HK-2 (cell line): ENCODE data around the gene GALNT17.

ENCODE experiments used
- DNase-seq: peaks from one replicate; pipeline ENCODE4 v3.0.0-alpha.2; 2018; ENCODE audit not compliant: unreplicated experiment

Gene GALNT17

GRCh38 chr7:71504697-71505441, 372.9 kb downstream of the GALNT17 start:
- no peak for DNase-seq

DNA sequence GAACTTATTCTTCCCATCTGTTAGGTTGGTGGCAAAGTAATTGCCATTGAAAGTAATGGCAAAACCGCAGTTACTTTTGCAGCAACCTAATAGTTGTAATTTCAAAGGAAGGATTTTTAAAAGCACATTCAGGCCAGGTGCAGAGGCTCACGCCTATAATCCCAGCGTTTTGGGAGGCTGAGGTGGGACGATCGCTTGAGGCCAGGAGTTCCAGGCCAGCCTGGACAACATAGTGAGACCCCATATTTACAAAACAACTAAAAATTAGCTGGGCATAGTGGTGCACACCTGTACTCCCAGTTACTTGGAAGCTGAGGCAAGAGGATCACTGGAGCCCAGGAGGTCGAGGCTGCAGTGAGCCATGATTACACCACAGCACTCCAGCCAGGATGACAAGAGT, 374.9 kb downstream of the GALNT17 start:
- DNase-seq = no peak

DNA sequence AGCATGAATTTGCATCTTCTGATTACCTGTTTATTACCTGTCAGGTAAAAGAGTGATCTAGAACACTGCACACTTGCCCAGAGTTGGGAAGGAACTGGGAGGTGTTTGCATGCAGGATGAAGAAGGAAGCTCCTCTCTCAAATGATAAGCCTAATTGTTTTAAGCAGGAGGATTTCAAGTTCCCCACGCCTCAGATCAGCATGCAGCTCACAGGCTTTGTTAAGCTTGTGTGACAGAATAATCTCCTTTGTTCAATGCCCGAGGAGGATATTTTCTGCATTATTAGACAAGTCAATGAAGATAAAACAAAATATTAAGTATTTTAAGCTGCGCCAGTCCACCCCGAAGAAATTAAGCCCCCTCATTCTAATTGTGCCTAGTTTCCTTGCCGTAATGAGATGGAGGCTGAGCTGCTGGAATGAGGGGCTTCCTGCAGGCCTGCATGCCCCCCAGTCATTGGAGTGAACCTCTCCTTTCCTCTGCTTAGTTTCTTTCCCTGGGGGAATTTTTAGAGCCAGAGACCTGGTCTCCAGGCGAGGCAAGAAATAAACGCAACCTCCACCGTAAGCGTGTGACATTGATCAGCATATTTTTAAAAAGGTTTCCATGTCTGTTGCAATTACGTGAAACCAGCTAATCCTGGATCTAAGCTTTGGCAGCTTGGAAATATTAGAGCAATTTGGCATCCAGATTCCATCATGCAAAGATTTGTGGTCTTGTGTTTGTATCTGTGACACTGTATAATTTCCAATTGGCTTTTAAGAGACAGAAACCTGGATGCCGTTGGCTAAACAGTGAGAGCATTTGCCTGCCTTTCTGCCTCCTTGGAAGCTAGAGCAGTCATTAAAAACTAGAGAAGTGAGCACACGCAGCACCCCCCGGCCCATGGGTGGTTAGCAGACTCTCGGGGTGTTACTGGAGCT, 376.0 kb downstream of the GALNT17 start:
- DNase-seq = no peak

DNA sequence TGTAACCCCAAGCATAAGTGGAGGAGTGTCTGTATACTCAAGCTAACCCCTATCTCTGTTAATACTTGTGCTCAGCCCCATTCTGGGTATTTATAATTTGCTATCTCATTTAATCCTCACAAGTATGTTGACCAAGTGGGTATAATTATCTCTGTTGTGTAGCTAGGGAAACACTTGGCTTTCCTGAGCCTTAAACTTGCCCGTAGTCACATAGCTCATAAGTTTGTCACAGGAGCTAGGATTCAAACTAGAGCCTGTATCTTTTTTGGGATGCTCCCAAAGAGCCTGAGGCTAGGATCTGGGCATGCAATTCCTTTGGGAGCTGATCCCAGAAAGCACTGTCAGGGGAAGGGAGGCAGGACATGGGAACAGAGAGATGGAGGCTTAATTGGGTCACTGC, 377.4 kb downstream of the GALNT17 start:
- DNase-seq = no peak

- DNase-seq = no peak
These were observed 379.4 kb downstream of the GALNT17 start for GRCh38 chr7:71511361-71511807.

DNA sequence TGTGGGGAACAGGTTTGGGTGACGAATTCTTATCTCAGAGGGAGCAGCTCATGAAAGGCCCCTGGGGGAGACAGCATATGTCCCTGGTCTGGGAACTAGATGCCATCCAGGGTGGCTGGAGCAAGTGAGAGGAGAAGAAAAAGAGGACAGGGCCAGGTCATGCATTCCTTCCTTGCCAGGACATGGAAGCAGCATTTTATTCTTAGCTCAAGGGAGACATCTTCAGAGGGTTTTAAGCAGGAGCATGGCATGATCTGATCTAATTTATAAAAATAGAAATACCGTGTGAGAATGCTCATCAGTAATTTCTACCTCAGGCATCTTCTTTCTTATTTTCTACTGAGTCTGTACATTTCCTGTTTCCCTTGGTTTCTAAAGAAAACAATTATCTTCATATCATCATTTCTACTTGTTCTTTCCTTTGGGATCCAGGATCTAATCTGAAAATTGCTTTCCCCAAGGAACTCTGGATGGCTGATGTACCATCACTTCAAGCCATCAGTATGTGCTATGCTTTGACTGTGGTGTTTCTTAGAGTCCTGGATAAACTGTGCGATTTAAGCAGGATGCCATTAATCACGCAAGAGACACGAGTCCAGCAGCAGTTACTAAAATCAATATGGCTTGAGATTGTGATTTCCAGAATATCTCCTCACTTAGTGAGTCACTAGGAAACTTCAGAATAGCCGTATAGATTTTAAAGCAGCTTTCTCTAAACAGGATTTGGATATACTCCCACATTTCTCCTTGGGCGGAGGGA, 386.2 kb downstream of the GALNT17 start:
- no peak for DNase-seq

- no peak for DNase-seq
These were observed 386.9 kb downstream of the GALNT17 start for GRCh38 chr7:71518880-71519279.

DNA sequence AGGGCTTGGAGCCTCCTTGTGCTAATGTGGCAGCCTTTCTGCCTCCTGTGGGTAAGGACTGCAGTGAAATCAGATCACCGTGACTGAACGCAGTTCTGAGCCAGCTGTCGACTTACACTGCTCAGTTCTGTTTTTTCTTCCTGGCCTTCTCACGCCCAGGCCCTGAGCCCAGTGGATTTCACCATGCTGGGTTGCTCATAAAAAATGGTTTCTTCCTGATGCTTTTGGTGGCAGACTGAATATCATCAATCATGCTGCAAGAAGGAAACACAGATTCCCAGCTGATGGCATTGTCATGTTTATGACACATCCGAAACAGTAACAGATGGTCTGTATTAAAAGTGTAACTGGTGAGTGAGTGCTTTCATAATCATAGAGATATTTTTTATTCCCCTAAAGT, 389.6 kb downstream of the GALNT17 start:
- DNase-seq = no peak

DNA sequence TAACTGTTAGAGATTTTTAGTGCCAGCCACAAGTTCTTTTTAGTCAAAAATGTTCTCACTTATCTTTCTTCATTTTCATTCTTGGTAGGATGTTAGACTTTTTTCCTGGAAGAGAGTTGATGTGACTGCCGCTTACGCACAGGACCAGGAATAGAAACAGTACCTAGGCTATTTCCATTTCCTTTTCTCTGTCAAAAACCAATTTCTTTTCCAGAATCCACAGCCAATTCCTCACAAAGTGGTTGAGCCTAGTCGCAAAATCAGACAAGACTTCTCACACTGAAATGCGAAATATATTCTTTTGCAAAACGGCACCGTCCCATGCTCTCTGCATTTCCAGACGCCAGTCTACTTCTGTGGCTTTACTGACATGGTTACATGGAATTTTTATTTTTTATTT, 394.2 kb downstream of the GALNT17 start:
- DNase-seq = no peak

GRCh38 chr7:71527213-71527612, 395.3 kb downstream of the GALNT17 start:
- no peak for DNase-seq

- DNase-seq = no peak
These were observed 403.7 kb downstream of the GALNT17 start for GRCh38 chr7:71535616-71536015.

DNA sequence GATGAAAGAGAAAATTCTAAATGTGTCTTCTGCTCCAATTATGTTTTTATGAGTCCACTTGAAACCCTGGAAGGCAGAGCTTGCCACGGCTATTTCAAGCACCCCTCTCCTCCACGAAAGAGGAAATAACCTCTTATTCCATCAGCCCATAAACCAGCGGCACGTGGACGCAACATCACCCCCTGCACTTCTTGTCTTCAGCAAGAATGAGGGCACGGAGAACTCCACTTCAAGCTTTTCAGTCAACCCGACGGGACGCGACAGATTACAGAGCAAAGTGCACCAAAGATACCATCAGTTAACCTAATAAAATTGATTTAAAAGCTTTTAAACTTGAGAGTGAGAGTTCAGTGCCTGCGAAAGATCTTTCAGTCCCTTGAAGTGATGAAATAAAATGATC, 406.3 kb downstream of the GALNT17 start:
- DNase-seq = no peak

- no peak for DNase-seq
These were observed 407.7 kb downstream of the GALNT17 start for GRCh38 chr7:71539615-71540014.

DNA sequence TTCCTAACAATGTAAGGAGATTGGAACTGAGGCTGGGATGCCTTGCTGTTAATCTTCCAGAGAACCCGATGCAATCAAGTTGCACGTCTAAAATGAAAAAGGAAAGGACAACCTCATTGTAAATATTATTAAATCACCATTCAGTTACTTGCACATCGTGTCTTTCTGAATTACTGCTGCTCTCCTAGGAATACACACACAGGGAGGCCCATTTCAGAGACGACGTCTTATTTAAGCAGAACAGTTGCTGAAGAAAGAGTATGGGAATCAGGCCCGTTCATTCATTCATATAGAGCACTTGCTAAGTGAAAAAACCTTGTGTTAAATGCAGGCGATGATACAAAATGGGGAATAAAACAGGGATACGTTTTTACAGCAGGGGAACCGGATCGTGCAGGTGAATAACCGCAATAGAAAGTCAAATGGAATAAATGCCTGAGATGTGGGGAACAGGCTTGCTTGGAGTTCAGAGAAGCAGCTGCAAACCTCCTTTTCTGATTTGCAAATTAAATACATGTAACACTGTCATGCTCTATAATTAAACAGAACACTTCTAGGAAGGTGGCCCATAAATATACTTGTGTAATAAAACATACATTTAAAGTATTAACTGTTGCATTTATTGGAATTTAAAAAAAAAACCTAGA, 409.9 kb downstream of the GALNT17 start:
- no peak for DNase-seq

DNA sequence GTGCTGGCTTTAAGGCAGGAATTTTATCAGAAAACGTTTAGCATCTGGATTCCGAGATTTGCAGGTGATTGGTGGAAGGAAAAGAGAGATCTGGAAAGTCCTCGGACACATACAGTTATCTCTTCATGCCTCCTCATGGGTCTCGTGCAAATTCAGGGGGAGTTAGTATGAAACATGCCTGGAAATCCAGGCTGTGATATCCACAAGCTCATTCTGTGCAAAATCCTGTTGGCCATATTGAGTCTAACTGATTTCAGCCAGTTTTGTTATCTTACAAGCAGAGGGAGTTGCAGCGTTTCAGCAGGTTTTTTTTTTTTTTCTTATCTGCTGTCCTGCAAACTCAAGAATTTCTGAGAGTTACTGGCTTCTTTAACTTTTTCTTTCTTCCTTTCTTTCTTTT, 411.5 kb downstream of the GALNT17 start:
- DNase-seq = no peak

DNA sequence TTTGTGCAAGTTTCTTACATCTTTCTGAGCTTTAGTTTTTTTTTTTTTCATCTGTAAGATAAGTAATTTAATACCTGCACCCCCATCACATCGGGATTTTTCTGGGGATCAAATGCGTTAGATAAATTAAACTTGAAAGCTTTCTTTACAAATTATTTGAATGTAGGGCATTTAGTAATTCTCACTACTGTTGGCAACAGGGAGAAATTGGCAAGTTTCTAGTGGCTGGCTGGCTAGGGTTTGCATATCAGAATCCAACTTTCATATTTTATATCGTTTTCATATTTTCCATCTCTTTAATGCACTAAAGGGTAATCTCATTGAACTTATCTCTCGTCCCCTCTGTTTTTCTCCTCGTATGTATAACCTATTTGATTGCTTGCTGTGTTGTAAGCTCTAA, 412.9 kb downstream of the GALNT17 start:
- no peak for DNase-seq

GRCh38 chr7:71547426-71547825, 415.5 kb downstream of the GALNT17 start:
- no peak for DNase-seq

DNA sequence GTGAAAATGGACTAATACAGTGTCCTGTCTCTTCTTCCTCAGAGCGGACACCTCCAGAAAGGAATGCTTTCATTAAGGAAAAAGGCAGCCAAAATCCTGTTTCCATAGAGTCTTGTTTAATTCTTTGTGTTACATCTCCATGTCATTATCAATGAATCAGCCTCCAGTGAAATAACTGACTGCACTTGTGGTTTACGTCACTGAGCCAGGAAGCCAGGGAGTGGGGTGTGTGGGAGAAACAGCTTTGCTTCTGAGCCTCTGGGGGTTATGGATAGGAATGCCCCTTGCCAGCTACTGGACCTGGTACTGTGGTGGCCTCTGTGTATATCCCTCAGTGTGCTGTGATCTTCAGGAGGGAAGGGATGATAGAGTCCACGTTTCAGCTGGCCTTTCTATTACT, 416.8 kb downstream of the GALNT17 start:
- DNase-seq = no peak

- DNase-seq = no peak
These were observed 421.4 kb downstream of the GALNT17 start for GRCh38 chr7:71553306-71553705.

DNA sequence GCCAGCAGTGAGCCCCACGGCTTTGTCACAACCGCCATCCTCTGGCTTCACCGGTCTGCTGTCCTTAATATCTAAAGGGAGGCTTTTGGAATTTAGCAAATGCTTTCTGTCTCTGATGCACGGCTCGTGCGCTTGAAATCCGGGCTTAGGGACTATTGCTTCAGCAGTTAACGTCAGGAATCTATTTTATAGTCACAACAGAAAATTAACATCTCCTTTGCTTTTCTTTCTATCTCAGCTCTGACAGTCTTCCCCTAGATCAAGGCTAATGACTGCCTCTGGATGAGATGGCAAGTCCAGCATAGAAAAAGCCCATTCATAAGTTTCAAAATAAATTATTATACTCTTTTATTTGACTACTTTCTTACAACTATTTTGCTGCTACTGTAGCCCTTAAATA, 423.8 kb downstream of the GALNT17 start:
- DNase-seq = no peak

DNA sequence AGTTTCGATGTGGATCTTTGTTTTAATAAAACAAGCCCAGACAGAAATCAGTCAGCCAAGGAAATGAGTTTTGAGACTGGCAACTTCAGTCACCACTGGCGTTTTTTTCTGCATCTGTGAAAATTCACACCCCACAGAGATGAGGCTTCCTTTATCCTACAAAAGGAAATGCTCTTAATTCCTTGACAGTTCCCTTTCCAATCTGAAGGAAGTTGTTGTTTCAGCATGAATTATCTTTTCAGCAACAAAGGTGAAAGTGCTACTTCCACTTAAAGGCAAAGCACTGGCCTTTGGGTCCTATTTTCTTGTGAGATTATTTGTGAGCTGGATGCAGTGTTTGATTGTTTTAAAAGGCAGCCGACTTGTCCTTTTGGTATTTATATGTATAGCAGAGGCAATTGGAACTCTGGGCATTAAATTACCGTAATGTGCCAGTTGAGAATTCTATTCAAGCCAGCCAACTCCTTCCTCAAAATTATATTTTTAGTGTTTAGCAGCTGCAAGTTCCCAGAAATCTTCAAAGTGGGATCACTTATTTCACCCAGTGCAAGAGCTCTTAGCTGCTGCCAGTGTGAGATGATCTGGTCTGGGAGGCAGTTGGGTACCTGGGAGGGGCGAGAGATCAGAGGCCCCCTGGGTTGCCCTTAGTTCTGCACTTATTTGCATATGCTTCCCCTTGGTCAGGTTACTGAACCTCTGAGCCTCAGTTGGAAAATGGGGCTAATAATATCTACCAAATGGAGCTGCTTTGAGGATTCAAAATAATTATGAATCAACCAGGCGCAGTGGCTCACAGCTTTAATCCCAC, 427.1 kb downstream of the GALNT17 start:
- DNase-seq = no peak
